Sigmoid colon (tissue), 4 donors: ENCODE data around the gene ARGLU1.

Experiments
- CTCF ChIP-seq, 4 experiments: fragments of 450-650 bp in 3 of 4; fragments of 200-600 bp in 1 of 4; IDR thresholded peaks; one replicate each; pipeline ENCODE4 v1.5.1; 2016 to 2019; ENCODE audit warnings: antibody characterized with exemption in 4 of 4, mild to moderate bottlenecking in 3 of 4, moderate library complexity in 2 of 4
- POLR2A ChIP-seq, 2 donors: fragments of 450-650 bp; IDR thresholded peaks; one replicate each; pipeline ENCODE4 v1.6.1; 2016; ENCODE audit warnings: antibody characterized with exemption in 2 of 2, mild to moderate bottlenecking in 2 of 2, moderate library complexity in 2 of 2
- POLR2AphosphoS5 ChIP-seq, 4 donors: sonication (generic); formaldehyde crosslinking; IDR thresholded peaks; one replicate each; pipeline ENCODE4 v1.6.1; 2017; ENCODE audit warnings: antibody characterized with exemption in 4 of 4

GRCh38 chr13:106581225-106581624 lies 13.3 kb upstream of the ARGLU1 start:
- TF ChIP-seq CTCF (IDR thresholded peaks at IDR 0.05) = no peak
- no peak for TF ChIP-seq POLR2AphosphoS5 (IDR thresholded peaks at IDR 0.05)
- TF ChIP-seq POLR2A (IDR thresholded peaks at IDR 0.05) = no peak
